ENCODE measurements around the gene HAVCR1.

- no peak for TF ChIP-seq CTCF (IDR thresholded peaks at IDR 0.05)
- no peak for TF ChIP-seq POLR2A (IDR thresholded peaks at IDR 0.05)
- TF ChIP-seq POLR2AphosphoS5 (IDR thresholded peaks at IDR 0.05) = no peak
Measured at GRCh38 chr5:157068339-157068738, 9.4 kb upstream of the HAVCR1 start.
